Endothelial cell of umbilical vein (primary cell): ENCODE measurements around the gene ARHGAP29. TPM values are rescaled to one million over a fixed set of nuclear protein-coding genes. Genes with fewer than 3 reads are reported as not detected.

Experiments used
- BruUV-seq: library from RNA; stranded (reverse); fragments of 400-500 nt; replicated peaks from 2 replicates; lab custom pipeline; 2021; lab: Mats Ljungman, UMichigan
- CTCF ChIA-PET: fragments of 300-600, 350-600 bp; sonication (Branson Sonifier 250); formaldehyde crosslinking; loops from one replicate; lab custom pipeline; 2021; ENCODE audit warnings: antibody characterized with exemption, inconsistent platforms; lab: Charles Lee
- POLR2A ChIA-PET: fragments of 300-600, 350-600 bp; sonication (Branson Sonifier 250); formaldehyde crosslinking; loops from one replicate; lab custom pipeline; 2021; ENCODE audit warnings: antibody characterized with exemption, inconsistent platforms; lab: Charles Lee
- DNase-seq: peaks from one replicate; pipeline ENCODE4 v3.0.0-alpha.2; 2011; ENCODE audit warnings: low read depth, low spot score
- FAIRE-seq: peaks from 2 replicates; lab custom pipeline; 2011; peaks lifted over from hg19 to GRCh38; lab: Jason Lieb, UNC
- H2AFZ ChIP-seq: 2 replicates; pipeline ENCODE4 v1.6.0; 2012; ENCODE audit warnings: low read depth, low read length, control low read depth, inconsistent platforms
- H3K27ac ChIP-seq: 2 replicates; pipeline ENCODE4 v1.5.1; 2011; ENCODE audit warnings: low read depth, mild to moderate bottlenecking, control low read depth, low read length, moderate library complexity; ENCODE audit not compliant: insufficient read depth
- H3K27me3 ChIP-seq, 2 experiments: 2 replicates each; pipeline versions ENCODE4 v1.6.0 to v1.6.1; 2011; ENCODE audit warnings: low read length in 2 of 2, mixed read lengths in 1 of 2; ENCODE audit not compliant: control insufficient read depth in 2 of 2, insufficient read depth in 2 of 2
- H3K36me3 ChIP-seq, 2 experiments: 2 replicates in 1 of 2; 3 replicates in 1 of 2; pipeline ENCODE4 v1.5.1; 2011; ENCODE audit warnings: low read length in 2 of 2, mild to moderate bottlenecking in 1 of 2, moderate library complexity in 1 of 2; ENCODE audit not compliant: control insufficient read depth in 2 of 2, insufficient read depth in 2 of 2; ENCODE audit errors: extremely low read depth in 1 of 2
- H3K4me1 ChIP-seq: 3 replicates; pipeline ENCODE4 v1.5.1; 2011; ENCODE audit warnings: mild to moderate bottlenecking, low read length; ENCODE audit not compliant: control insufficient read depth, insufficient read depth; ENCODE audit errors: extremely low read depth
- H3K4me2 ChIP-seq: 2 replicates; pipeline ENCODE4 v1.6.1; 2011; ENCODE audit warnings: low read length, control low read depth, mixed read lengths; ENCODE audit not compliant: insufficient read depth
- H3K4me3 ChIP-seq, 3 experiments: fragments of 200-600 bp in 1 of 3; sonication (generic), shearing (Covaris generic) in 1 of 3; replicated peaks in 1 of 3; 2 replicates each; pipeline ENCODE4 v1.5.1; 2011 to 2016; ENCODE audit warnings: control low read depth in 3 of 3, low read length in 3 of 3, mild to moderate bottlenecking in 2 of 3, inconsistent platforms in 1 of 3, low read depth in 1 of 3, moderate library complexity in 1 of 3; ENCODE audit not compliant: insufficient read depth in 1 of 3
- H3K79me2 ChIP-seq: 2 replicates; pipeline ENCODE4 v1.6.0; 2012; ENCODE audit warnings: low read length, inconsistent platforms; ENCODE audit not compliant: control insufficient read depth, insufficient read depth
- H3K9ac ChIP-seq: replicated peaks from 2 replicates; pipeline ENCODE3; 2011; ENCODE audit warnings: low read length, control low read depth; ENCODE audit not compliant: insufficient read depth; ENCODE audit errors: extremely low read depth
- H3K9me1 ChIP-seq: replicated peaks from 3 replicates; pipeline ENCODE4 v1.6.0; 2011; ENCODE audit warnings: mild to moderate bottlenecking, low read length; ENCODE audit not compliant: control insufficient read depth, insufficient read depth; ENCODE audit errors: extremely low read depth
- H3K9me3 ChIP-seq: replicated peaks from 2 replicates; pipeline ENCODE4 v1.5.1; 2012; ENCODE audit warnings: low read length, inconsistent platforms; ENCODE audit not compliant: control insufficient read depth, insufficient read depth
- H4K20me1 ChIP-seq: replicated peaks from 2 replicates; pipeline ENCODE3; 2011; ENCODE audit warnings: mild to moderate bottlenecking, low read length; ENCODE audit not compliant: control insufficient read depth, insufficient read depth; ENCODE audit errors: extremely low read depth
- CTCF ChIP-seq, 2 donors: IDR thresholded peaks; 1 replicate in 1 of 2; 2 replicates in 1 of 2; pipeline ENCODE4 v1.5.1; 2011; ENCODE audit warnings: low read length in 2 of 2, mild to moderate bottlenecking in 2 of 2, moderate library complexity in 2 of 2, control low read depth in 1 of 2, inconsistent platforms in 1 of 2, low read depth in 1 of 2; ENCODE audit not compliant: insufficient read depth in 1 of 2; ENCODE audit errors: extremely low read depth in 1 of 2
- EZH2 ChIP-seq: IDR thresholded peaks from 2 replicates; pipeline ENCODE4 v1.6.1; 2012; ENCODE audit warnings: borderline replicate concordance, low read depth, mild to moderate bottlenecking, moderate library complexity, low read length, inconsistent platforms; ENCODE audit not compliant: severe bottlenecking
- FOS ChIP-seq: IDR thresholded peaks from 2 replicates; pipeline ENCODE4 v1.6.1; 2011; ENCODE audit warnings: mild to moderate bottlenecking, low read length, moderate library complexity, borderline replicate concordance; ENCODE audit not compliant: insufficient read depth
- GATA2 ChIP-seq: IDR thresholded peaks from 2 replicates; pipeline ENCODE4 v1.7.0; 2011; ENCODE audit warnings: low read depth, mild to moderate bottlenecking, moderate library complexity, mixed read lengths, low read length; ENCODE audit not compliant: insufficient read length, insufficient read depth
- JUN ChIP-seq: IDR thresholded peaks from 2 replicates; pipeline ENCODE4 v1.6.1; 2011; ENCODE audit warnings: borderline replicate concordance, low read depth; ENCODE audit not compliant: insufficient read length, insufficient read depth
- MAX ChIP-seq: IDR thresholded peaks from 2 replicates; pipeline ENCODE4 v1.6.1; 2011; ENCODE audit not compliant: insufficient read depth, insufficient read length
- MYC ChIP-seq: IDR thresholded peaks from one replicate; pipeline ENCODE4 v1.6.1; 2011; ENCODE audit warnings: mild to moderate bottlenecking, low read depth, low read length
- POLR2A ChIP-seq: IDR thresholded peaks from 2 replicates; pipeline ENCODE4 v1.6.1; 2012; ENCODE audit warnings: low read depth, mild to moderate bottlenecking, control low read depth, low read length
- POLR2AphosphoS5 ChIP-seq: IDR thresholded peaks from 2 replicates; pipeline ENCODE4 v1.6.1; 2012; ENCODE audit warnings: low read depth, mild to moderate bottlenecking, control low read depth, low read length, moderate library complexity; ENCODE audit not compliant: insufficient read depth
- dilution Hi-C: fragments of 300-500 bp; cut with MboI; formaldehyde crosslinking; loops from one replicate; pipeline ENCODE4 v1.15.0; 2019; ENCODE audit warnings: low sequenced_read_pairs; ENCODE audit not compliant: extremely low pct_ligation_motif_present
- intact Hi-C: fragments of 100-400 bp; cut with micrococcal nuclease; formaldehyde crosslinking; loops from one replicate; pipeline ENCODE4 v1.10.0; 2022
- polyA plus RNA-seq, 4 experiments: library from polyadenylated mRNA; depleted of rRNA in 3 of 4; stranded (reverse) in 3 of 4; unstranded in 1 of 4; fragments of >200 nt; gene quantifications; 2 replicates each; pipeline versions ENCODE4 v1.2.1 to v1.2.3, GENCODE V29; 2011 to 2012; ENCODE audit warnings: missing spikeins in 1 of 4
- total RNA-seq: library from RNA; stranded (reverse); gene quantifications from 2 replicates; pipeline ENCODE4 v1.2.3, GENCODE V29; 2021

Gene ARHGAP29
- total and polyA plus RNA-seq, 2 donors (not counting 3 experiments of a cell fraction or from before 2014, with no cell fraction given): 56.3 to 199 TPM

GRCh38 chr1:94253456-94254017 lies 16.2 kb upstream of the ARHGAP29 start:
- Histone ChIP-seq H3K79me2 (no peaks in the 10 kb centered on the region), H3K27me3 (no peaks in the 10 kb centered on the region), H3K9ac (no peak overlapping the region), H4K20me1 (no peaks in the 10 kb centered on the region), H3K4me2 (peak overlapping the region; percentile 24), H3K4me3 (no peak overlapping the region), H3K4me1 (peaks cover 31% of the 10 kb centered on the region), H2AFZ (no peak overlapping the region), H3K9me3 (no peaks in the 10 kb centered on the region), H3K27ac (no peak overlapping the region), H3K9me1 (no peaks in the 10 kb centered on the region), H3K36me3 (no peaks in the 10 kb centered on the region)
- FAIRE-seq (no peak), DNase-seq (no peak)
- ChIA-PET POLR2A (interaction anchor here (0.8 kb wide), 1 partner anchor 64 kb away, joined by 3 read pairs; no protein-coding TSS in a partner anchor), CTCF (interaction anchor here (0.9 to 2.0 kb wide), 9 partner anchors 17 to 228 kb away, joined by 3 to 9 read pairs (median 4); no protein-coding TSS in a partner anchor)
- no TSS peak for BruUV-seq
- intact Hi-C loops: no loop called here
- no peak for TF ChIP-seq MYC
- no peak for TF ChIP-seq CTCF (IDR thresholded peaks at IDR 0.05; ENCODE audit: extremely low read depth in 1 of 2, insufficient read depth in 1 of 2, low read depth in 1 of 2, low read length in 2 of 2)
- no peak for TF ChIP-seq MAX
- no peak for TF ChIP-seq POLR2A
- no peak for TF ChIP-seq POLR2AphosphoS5
- TF ChIP-seq GATA2: no peak
- no peak for TF ChIP-seq FOS
- no peak for TF ChIP-seq EZH2
- no peak for TF ChIP-seq JUN
- dilution Hi-C loops: no loop called here
